Measurements from ENCODE around the gene SLC2A14. TPM values are rescaled to one million over a fixed set of nuclear protein-coding genes. Genes with fewer than 3 reads are reported as not detected.
A peak's percentile ranks its signal among the peaks of the same experiment; 100 is the strongest.
"Not testable (repeated sequence)": the region's sequence is repeated elsewhere in the genome, so short reads cannot be mapped to it uniquely, and the experiment has no call there.

Gene SLC2A14
- total RNA-seq, 1 donor from 2014 or later: not detected

GRCh38 chr12:7837366-7837765, 35.3 kb downstream of the SLC2A14 start:
- no peak overlapping the region for H3K4me3 ChIP-seq (ENCODE audit: low read depth, low read length)
- no peak for TF ChIP-seq CTCF (conservative IDR thresholded peaks at IDR 0.05; ENCODE audit: low read depth, low read length)
- no peak for DNase-seq (ENCODE audit: low read depth)

- H3K4me3 ChIP-seq (ENCODE audit: low read depth, low read length): no peak overlapping the region
- TF ChIP-seq CTCF (conservative IDR thresholded peaks at IDR 0.05; ENCODE audit: low read depth, low read length): no peak
- DNase-seq (ENCODE audit: low read depth): no peak
These were observed 36.9 kb downstream of the SLC2A14 start for GRCh38 chr12:7835766-7836165.

GRCh38 chr12:7835116-7835515, 37.6 kb downstream of the SLC2A14 start:
- no peak overlapping the region for H3K4me3 ChIP-seq (ENCODE audit: low read depth, low read length)
- no peak for TF ChIP-seq CTCF (conservative IDR thresholded peaks at IDR 0.05; ENCODE audit: low read depth, low read length)
- DNase-seq (ENCODE audit: low read depth): no peak

GRCh38 chr12:7834701-7835100, 38.0 kb downstream of the SLC2A14 start:
- no peak for TF ChIP-seq CTCF (conservative IDR thresholded peaks at IDR 0.05; ENCODE audit: low read depth, low read length)
- H3K4me3 ChIP-seq (ENCODE audit: low read depth, low read length): no peak overlapping the region
- DNase-seq (ENCODE audit: low read depth): no peak

- no peak for TF ChIP-seq CTCF (conservative IDR thresholded peaks at IDR 0.05; ENCODE audit: low read depth, low read length)
- H3K4me3 ChIP-seq (ENCODE audit: low read depth, low read length): no peak overlapping the region
- DNase-seq (ENCODE audit: low read depth): no peak
These were observed 38.9 kb downstream of the SLC2A14 start for GRCh38 chr12:7833831-7834230.

GRCh38 chr12:7833201-7833600, 39.5 kb downstream of the SLC2A14 start:
- DNase-seq (ENCODE audit: low read depth); H3K4me3 ChIP-seq (ENCODE audit: low read depth, low read length): not testable (repeated sequence)

- no peak overlapping the region for H3K4me3 ChIP-seq (ENCODE audit: low read depth, low read length)
- DNase-seq (ENCODE audit: low read depth): no peak
- TF ChIP-seq CTCF (conservative IDR thresholded peaks at IDR 0.05; ENCODE audit: low read depth, low read length): peak; percentile 66
These were observed 40.5 kb downstream of the SLC2A14 start for GRCh38 chr12:7832059-7832696.

GRCh38 chr12:7829737-7830136, 43.0 kb downstream of the SLC2A14 start:
- not testable (repeated sequence) for H3K4me3 ChIP-seq (ENCODE audit: low read depth, low read length); DNase-seq (ENCODE audit: low read depth)

- H3K4me3 ChIP-seq (ENCODE audit: low read depth, low read length); DNase-seq (ENCODE audit: low read depth): not testable (repeated sequence)
These were observed 47.0 kb downstream of the SLC2A14 start for GRCh38 chr12:7825754-7826153.

Data from epithelial cell of proximal tubule (primary cell).